ENCODE results near the gene CHTOP. TPM values are rescaled to one million over a fixed set of nuclear protein-coding genes. Genes with fewer than 3 reads are reported as not detected.

Gene CHTOP
- 109 TPM for total RNA-seq

GRCh38 chr1:153633754-153634665 lies at the start of gene CHTOP:
CHTOP (plus strand) TSS chr1:153634066; CDS start chr1:153636589, 2,523 bp downstream.

GRCh38 chr1:153612755-153613331 lies 21.0 kb upstream of the CHTOP start, which contains the start of gene S100A16:
S100A16 (minus strand) TSS chr1:153613137; CDS start chr1:153608151, 4,986 bp downstream.

DNA sequence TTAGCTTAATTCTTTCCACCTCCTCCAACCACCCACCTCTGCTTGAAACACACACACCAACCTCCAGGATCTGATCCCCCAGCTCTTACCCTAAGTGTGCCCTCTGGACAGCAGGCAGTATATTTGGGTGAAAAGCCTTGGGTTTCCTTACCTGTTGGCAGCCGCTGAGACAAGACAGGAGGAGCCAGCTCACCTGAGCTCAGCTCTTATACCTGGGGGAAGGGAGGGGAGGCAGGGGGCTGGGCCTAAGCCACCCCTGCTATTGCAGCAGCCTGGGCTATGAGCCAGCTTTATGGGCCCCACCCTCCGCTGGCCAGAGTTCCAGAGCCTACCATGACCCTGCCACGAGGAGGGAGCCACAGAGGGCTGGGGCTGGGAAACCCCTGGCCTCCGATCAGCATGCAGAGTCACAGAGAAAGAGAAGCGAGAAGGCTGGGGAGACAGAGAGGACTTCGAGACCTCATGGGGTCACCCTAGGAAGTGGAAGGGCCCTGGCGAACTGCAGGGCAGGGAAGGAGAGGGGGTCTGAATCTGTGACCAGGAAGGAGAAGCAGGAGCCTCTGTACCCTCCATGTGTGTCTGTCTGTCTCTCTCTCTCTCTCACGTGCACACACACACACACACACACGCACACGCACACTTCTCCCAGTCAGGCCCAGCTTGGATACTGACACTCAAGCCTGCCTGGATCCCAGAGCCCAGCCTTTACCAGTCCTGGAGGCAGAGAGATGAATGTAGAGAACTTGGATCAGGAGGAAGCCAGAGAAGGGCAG lies 17.5 kb upstream of the CHTOP start, which contains the start of gene S100A14:
Gene S100A14 (minus strand): TSS at position 182 of the 773 bp plus-strand sequence. CDS start 467 bp downstream, outside the sequence.

GRCh38 chr1:153626904-153627714 lies 6.8 kb upstream of the CHTOP start, which contains the start of gene S100A13:
S100A13 (minus strand) TSS chr1:153627505; CDS start chr1:153626472, 1,033 bp downstream.

GRCh38 chr1:153627715-153628626 lies 5.9 kb upstream of the CHTOP start, which contains the start of gene S100A1:
S100A1 (plus strand) TSS chr1:153628434; CDS start chr1:153630522, 2,088 bp downstream.

GRCh38 chr1:153658400-153659174 lies 24.7 kb downstream of the CHTOP start, which contains the start of gene SNAPIN:
SNAPIN (plus strand) TSS chr1:153658703; CDS start chr1:153658744, 41 bp downstream.

DNA sequence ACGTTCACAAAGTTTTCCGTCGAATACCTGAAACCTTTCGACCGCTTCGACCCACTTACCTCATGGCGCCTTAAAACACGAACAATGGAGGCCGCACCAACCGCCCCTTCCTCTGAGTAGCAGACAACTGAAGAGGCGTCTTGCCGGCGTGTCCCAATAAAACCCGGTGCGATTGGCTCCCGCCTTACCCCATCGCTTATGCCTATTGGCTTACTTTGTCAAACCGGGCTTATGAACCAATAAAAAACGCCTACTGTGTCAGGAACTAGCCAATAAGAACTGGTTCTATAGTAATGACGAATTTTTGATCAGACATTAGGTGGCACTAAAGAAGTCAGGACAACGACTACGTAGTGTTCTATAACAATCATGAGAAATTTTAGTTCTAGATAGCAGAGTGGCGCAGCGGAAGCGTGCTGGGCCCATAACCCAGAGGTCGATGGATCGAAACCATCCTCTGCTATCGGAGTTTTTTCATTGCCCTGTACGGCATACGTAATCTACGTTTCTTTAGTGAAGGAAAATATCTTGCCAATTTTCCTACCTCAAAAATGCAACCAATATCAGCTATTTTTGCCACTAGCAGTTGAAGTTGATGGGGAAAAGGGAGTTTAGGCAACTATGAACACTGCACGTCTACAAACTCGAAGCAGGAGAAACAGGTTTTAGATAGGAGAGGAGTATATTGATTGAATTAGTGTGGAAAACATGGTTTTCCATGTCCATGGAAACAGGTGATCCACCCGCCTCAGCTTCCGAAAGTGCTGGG lies 37.2 kb downstream of the CHTOP start, which contains the start of gene ILF2:
Gene ILF2 (minus strand): TSS at position 135 of the 769 bp plus-strand sequence. CDS start 71 bp downstream, at position 64.

DNA sequence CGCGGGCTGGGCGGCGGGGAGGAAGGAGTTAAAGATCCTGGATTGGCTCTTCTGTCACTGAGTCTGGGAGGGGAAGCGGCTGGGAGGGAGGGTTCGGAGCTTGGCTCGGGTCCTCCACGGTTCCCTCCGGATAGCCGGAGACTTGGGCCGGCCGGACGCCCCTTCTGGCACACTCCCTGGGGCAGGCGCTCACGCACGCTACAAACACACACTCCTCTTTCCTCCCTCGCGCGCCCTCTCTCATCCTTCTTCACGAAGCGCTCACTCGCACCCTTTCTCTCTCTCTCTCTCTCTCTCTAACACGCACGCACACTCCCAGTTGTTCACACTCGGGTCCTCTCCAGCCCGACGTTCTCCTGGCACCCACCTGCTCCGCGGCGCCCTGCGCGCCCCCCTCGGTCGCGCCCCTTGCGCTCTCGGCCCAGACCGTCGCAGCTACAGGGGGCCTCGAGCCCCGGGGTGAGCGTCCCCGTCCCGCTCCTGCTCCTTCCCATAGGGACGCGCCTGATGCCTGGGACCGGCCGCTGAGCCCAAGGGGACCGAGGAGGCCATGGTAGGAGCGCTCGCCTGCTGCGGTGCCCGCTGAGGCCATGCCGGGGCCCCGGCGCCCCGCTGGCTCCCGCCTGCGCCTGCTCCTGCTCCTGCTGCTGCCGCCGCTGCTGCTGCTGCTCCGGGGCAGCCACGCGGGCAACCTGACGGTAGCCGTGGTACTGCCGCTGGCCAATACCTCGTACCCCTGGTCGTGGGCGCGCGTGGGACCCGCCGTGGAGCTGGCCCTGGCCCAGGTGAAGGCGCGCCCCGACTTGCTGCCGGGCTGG lies 44.9 kb downstream of the CHTOP start, which contains the start of gene NPR1:
Gene NPR1 (plus strand): TSS at position 170 of the 818 bp plus-strand sequence. CDS start 421 bp downstream, at position 591.

Other genes with a start within 250 kb of the CHTOP start
- 23.5 TPM for gene S100A8, start 243.0 kb upstream of the CHTOP start, total RNA-seq
- gene S100A7A, start 217.5 kb upstream of the CHTOP start, total RNA-seq: not detected
- not detected for gene S100A7, start 173.4 kb upstream of the CHTOP start, total RNA-seq
- gene S100A6, start 98.1 kb upstream of the CHTOP start, total RNA-seq: 36.1 TPM
- gene S100A5, start 93.1 kb upstream of the CHTOP start, total RNA-seq: not detected
- gene S100A4, start 88.3 kb upstream of the CHTOP start, total RNA-seq: 77.8 TPM
- 1.0 TPM for gene S100A3, start 84.8 kb upstream of the CHTOP start, total RNA-seq
- 2.3 TPM for gene S100A2, start 68.2 kb upstream of the CHTOP start, total RNA-seq
- 39.4 TPM for gene S100A16, start 20.9 kb upstream of the CHTOP start, total RNA-seq
- gene S100A14, start 17.7 kb upstream of the CHTOP start, total RNA-seq: 4.4 TPM
- 13.2 TPM for gene S100A13, start 6.6 kb upstream of the CHTOP start, total RNA-seq
- 3.5 TPM for gene S100A1, start 5.6 kb upstream of the CHTOP start, total RNA-seq
- gene SNAPIN, start 24.6 kb downstream of the CHTOP start, total RNA-seq: 43.6 TPM
- 175 TPM for gene ILF2, start 36.9 kb downstream of the CHTOP start, total RNA-seq
- 6.8 TPM for gene NPR1, start 44.6 kb downstream of the CHTOP start, total RNA-seq
- gene INTS3, start 94.0 kb downstream of the CHTOP start, total RNA-seq: 55.7 TPM
- 16.4 TPM for gene SLC27A3, start 141.3 kb downstream of the CHTOP start, total RNA-seq

Measured in camera-type eye (tissue), 1 donor.